HepG2 (cell line): ENCODE results near the gene ADAM8. TPM values are rescaled to one million over a fixed set of nuclear protein-coding genes. Genes with fewer than 3 reads are reported as not detected.

Experiments
- ATAC-seq: fragments of 200-7000 bp; cut with Tn5 transposase; 3 replicates; pipeline ENCODE4 v1.9.1; 2020; ENCODE audit warnings: mild to moderate bottlenecking, moderate library complexity
- BruUV-seq: library from RNA; stranded (reverse); fragments of 400-500 nt; replicated peaks from 2 replicates; lab custom pipeline; 2021; lab: Mats Ljungman, UMichigan
- CTCF ChIA-PET: fragments of 300-600 bp; formaldehyde crosslinking; extraction: SDS; loops from one replicate; lab custom pipeline; 2021; ENCODE audit warnings: low total read pairs, inconsistent platforms, low intra/inter-chr PET ratio; lab: Yijun Ruan, JAX
- POLR2A ChIA-PET: fragments of 350-600 bp; sonication (Branson Sonifier 250); formaldehyde crosslinking; loops from one replicate; lab custom pipeline; 2020; ENCODE audit warnings: antibody characterized with exemption, inconsistent platforms; lab: Yijun Ruan, JAX
- DNase-seq: peaks from one replicate; pipeline ENCODE4 v3.0.0-alpha.2; 2015; ENCODE audit warnings: low spot score
- FAIRE-seq: peaks from 3 replicates; lab custom pipeline; 2011; peaks lifted over from hg19 to GRCh38; lab: Jason Lieb, UNC
- H2AFZ ChIP-seq: one replicate; pipeline ENCODE4 v1.6.1; 2011; ENCODE audit warnings: low read length, inconsistent platforms
- H3K27ac ChIP-seq: fragments of 300-600 bp; 3 replicates; pipeline ENCODE4 v1.8.0; 2011; ENCODE audit warnings: mixed run types, mild to moderate bottlenecking, mixed read lengths, low read length, inconsistent platforms; ENCODE audit not compliant: insufficient read depth; ENCODE audit errors: extremely low read length
- H3K27me3 ChIP-seq, 2 experiments: fragments of 200-600 bp in 1 of 2; 2 replicates in 1 of 2; 3 replicates in 1 of 2; pipeline versions ENCODE4 v1.6.0 to v1.8.0; 2011; ENCODE audit warnings: low read length in 2 of 2, mild to moderate bottlenecking in 2 of 2, moderate library complexity in 2 of 2, inconsistent platforms in 1 of 2; ENCODE audit not compliant: insufficient read depth in 2 of 2, control insufficient read depth in 1 of 2
- H3K36me3 ChIP-seq, 2 experiments: fragments of 200-600 bp in 1 of 2; replicated peaks in 1 of 2; 2 replicates in 1 of 2; 3 replicates in 1 of 2; pipeline versions ENCODE4 v1.5.1 to v1.8.0; 2011; ENCODE audit warnings: low read length in 2 of 2, inconsistent platforms in 1 of 2; ENCODE audit not compliant: insufficient read depth in 2 of 2, control insufficient read depth in 1 of 2
- H3K4me1 ChIP-seq: 2 replicates; pipeline ENCODE4 v1.5.1; 2012; ENCODE audit warnings: low read length, inconsistent platforms; ENCODE audit not compliant: insufficient read depth
- H3K4me2 ChIP-seq: 2 replicates; pipeline ENCODE4 v1.6.0; 2011; ENCODE audit warnings: low read depth, low read length, inconsistent platforms
- H3K4me3 ChIP-seq, 3 experiments: fragments of 200-600 bp in 1 of 3; sonication (generic), shearing (Covaris generic) in 1 of 3; replicated peaks in 1 of 3; 2 replicates each; pipeline ENCODE4 v1.5.1; 2011 to 2016; ENCODE audit warnings: low read length in 3 of 3, inconsistent platforms in 2 of 3, low read depth in 2 of 3, mild to moderate bottlenecking in 2 of 3, control low read depth in 1 of 3, mixed read lengths in 1 of 3; ENCODE audit not compliant: insufficient read depth in 1 of 3
- H3K79me2 ChIP-seq: one replicate; pipeline ENCODE4 v1.6.1; 2011; ENCODE audit warnings: low read length, inconsistent platforms; ENCODE audit not compliant: insufficient read depth
- H3K9ac ChIP-seq: 2 replicates; pipeline ENCODE4 v1.6.0; 2011; ENCODE audit warnings: mild to moderate bottlenecking, low read depth, low read length, inconsistent platforms; ENCODE audit not compliant: insufficient read depth
- H3K9me3 ChIP-seq: 2 replicates; pipeline ENCODE4 v1.5.1; 2012; ENCODE audit warnings: mild to moderate bottlenecking, low read length
- H4K20me1 ChIP-seq: 2 replicates; pipeline ENCODE4 v1.6.0; 2011; ENCODE audit warnings: inconsistent platforms, mild to moderate bottlenecking, low read length, moderate library complexity; ENCODE audit not compliant: insufficient read depth
- AGO2 ChIP-seq: fragments of 200-400 bp; formaldehyde crosslinking; optimal IDR thresholded peaks from 2 replicates; pipeline ENCODE3; 2017; ENCODE audit warnings: mild to moderate bottlenecking, low read depth, low read length, moderate library complexity
- CBX2 ChIP-seq, 2 experiments: fragments of 200-600 bp in 1 of 2; sonication (generic); formaldehyde crosslinking in 1 of 2; IDR thresholded peaks; 2 replicates each; pipeline versions ENCODE4 v1.7.0 to v1.8.1; 2018 to 2022; ENCODE audit warnings: low read depth in 2 of 2, low read length in 1 of 2, mild to moderate bottlenecking in 1 of 2, missing genetic modification reagents in 1 of 2
- GTF2F1 ChIP-seq: fragments of 150-350 bp; IDR thresholded peaks from 2 replicates; pipeline ENCODE4 v1.6.1; 2014; ENCODE audit warnings: low read length
- KLF9 ChIP-seq: IDR thresholded peaks from 2 replicates; pipeline ENCODE4 v1.6.1; 2016; ENCODE audit warnings: low read depth
- U2AF2 ChIP-seq: fragments of 200-400 bp; formaldehyde crosslinking; IDR thresholded peaks from 2 replicates; pipeline ENCODE4 v1.6.1; 2017; ENCODE audit warnings: low read depth, mild to moderate bottlenecking, low read length
- ZC3H4 ChIP-seq: sonication (generic); formaldehyde crosslinking; IDR thresholded peaks from 2 replicates; pipeline ENCODE4 v1.4.0; 2020; ENCODE audit warnings: missing genetic modification reagents, borderline replicate concordance
- ZNF274 ChIP-seq: sonication (generic); formaldehyde crosslinking; IDR thresholded peaks from 2 replicates; pipeline ENCODE4 v1.5.1; 2020; ENCODE audit warnings: mild to moderate bottlenecking, missing genetic modification reagents
- ZNF615 ChIP-seq: sonication (generic); formaldehyde crosslinking; IDR thresholded peaks from 2 replicates; pipeline ENCODE4 v1.5.0; 2020; ENCODE audit warnings: mild to moderate bottlenecking, missing genetic modification reagents, borderline replicate concordance
- ZNF777 ChIP-seq: sonication (generic); formaldehyde crosslinking; IDR thresholded peaks from 2 replicates; pipeline ENCODE4 v1.4.0; 2020; ENCODE audit warnings: missing genetic modification reagents
- WGBS: methylation state at CpG from one replicate; pipeline ENCODE4 v1.1.6; 2017; ENCODE audit warnings: low lambda C conversion rate; 5-methylcytosine and 5-hydroxymethylcytosine counted together
- in situ Hi-C: cut with HindIII; loops from 2 replicates; pipeline ENCODE4 v1.10.0; 2017; ENCODE audit warnings: low pct_unique_long_range_greater_than_20kb; ENCODE audit not compliant: extremely low pct_ligation_motif_present
- intact Hi-C: fragments of 100-400 bp; cut with micrococcal nuclease; formaldehyde crosslinking; loops from one replicate; pipeline ENCODE4 v1.10.0; 2022; ENCODE audit not compliant: unreplicated experiment
- polyA plus RNA-seq, 8 experiments: library from polyadenylated mRNA; depleted of rRNA in 3 of 8; stranded (reverse) in 7 of 8; unstranded in 1 of 8; fragments of >200 nt; fragmentation: Illumina TruSeq in 4 of 8; extraction: Trizol in 4 of 8; gene quantifications; 2 replicates each; pipeline versions ENCODE4 v1.2.1 to v1.2.3, GENCODE V29; 2011 to 2016; ENCODE audit warnings: low read depth in 4 of 8, missing spikeins in 1 of 8, mixed read lengths in 1 of 8; ENCODE audit not compliant: insufficient read depth in 1 of 8
- total RNA-seq, 5 experiments: library from RNA; depleted of rRNA; stranded (reverse); fragments of >200 nt; fragmentation: Illumina TruSeq; extraction: Trizol; gene quantifications; 2 replicates each; pipeline ENCODE4 v1.2.3, GENCODE V29; 2016; ENCODE audit warnings: low read depth in 1 of 5
- TF ChIP-seq, protein P1 (sequence below): sonication (generic); formaldehyde crosslinking; IDR thresholded peaks from 2 replicates; pipeline ENCODE4 v1.5.1; 2020; ENCODE audit warnings: mild to moderate bottlenecking, moderate library complexity, missing genetic modification reagents
- TF ChIP-seq, protein P2 (sequence below): sonication (generic); formaldehyde crosslinking; IDR thresholded peaks from 2 replicates; pipeline ENCODE4 v1.4.0; 2020; ENCODE audit warnings: missing genetic modification reagents
- TF ChIP-seq, protein P3 (sequence below): sonication (generic); formaldehyde crosslinking; IDR thresholded peaks from 2 replicates; pipeline ENCODE4 v1.8.1; 2023; ENCODE audit warnings: mild to moderate bottlenecking, missing genetic modification reagents
- TF ChIP-seq, protein P4 (sequence below): sonication (generic); formaldehyde crosslinking; IDR thresholded peaks from 2 replicates; pipeline ENCODE4 v1.8.1; 2023; ENCODE audit warnings: mild to moderate bottlenecking, missing genetic modification reagents
- TF ChIP-seq, protein P5 (sequence below): sonication (generic); formaldehyde crosslinking; IDR thresholded peaks from 2 replicates; pipeline ENCODE4; 2020; ENCODE audit warnings: missing genetic modification reagents, mild to moderate bottlenecking, borderline replicate concordance

ADAM8 gene
- total and polyA plus RNA-seq, 2 of the 13 experiments (the other 11 are each of a cell fraction or from before 2014, with no cell fraction given), result 0.24 to 0.93 TPM

DNA sequence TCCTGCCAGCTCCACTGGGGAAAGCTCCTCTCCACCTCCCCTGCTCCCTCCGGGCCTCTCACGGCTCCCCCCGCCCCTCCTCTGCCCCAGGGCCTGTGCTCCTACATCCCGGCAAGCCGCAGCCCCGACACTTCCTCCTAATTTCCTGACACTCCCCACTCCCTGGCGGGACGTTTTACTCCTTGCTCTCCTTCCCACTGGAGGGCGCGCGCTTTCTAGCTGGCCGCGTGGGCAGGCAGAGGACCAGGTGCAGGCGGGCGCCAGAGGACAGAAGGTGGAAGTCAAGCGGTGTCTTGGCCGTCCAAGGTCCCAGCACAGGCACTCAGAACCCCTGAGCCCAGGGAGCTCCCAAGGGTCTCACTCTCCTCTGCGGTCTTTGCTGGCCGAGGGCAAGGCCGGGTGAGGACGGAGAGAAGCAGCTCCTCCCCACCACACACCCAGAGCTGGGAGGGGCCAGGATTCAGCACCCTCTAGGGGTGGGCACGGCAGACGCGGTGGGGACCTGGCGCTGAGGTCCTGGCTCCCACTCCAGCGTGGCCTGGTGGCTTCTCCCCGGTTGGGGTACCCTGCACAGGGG, 19.1 kb downstream of the ADAM8 start:
- H3K4me3 ChIP-seq, result peak overlapping the region in 2 of 3 experiments; percentile 32 to 63; a peak in 3 of 6 replicates
- peak overlapping the region; percentile 72 for H3K4me2 ChIP-seq
- ChIA-PET POLR2A (interaction anchor here (0.7 to 1.2 kb wide), 2 partner anchors 21 to 67 kb away, joined by 3 to 6 read pairs; no protein-coding TSS in a partner anchor), CTCF (no interaction called here)
- H3K79me2 ChIP-seq, result no peaks in the 10 kb centered on the region
- in situ Hi-C loops (no loop called here), intact Hi-C loops (no loop called here)
- H2AFZ ChIP-seq, result peak overlapping the region; percentile 29
- DNase-seq, result no peak
- H3K27me3 ChIP-seq, result peaks cover 13 to 63% of the 10 kb centered on the region in 2 experiments
- FAIRE-seq, result no peak
- no peaks in the 10 kb centered on the region for H3K36me3 ChIP-seq
- H4K20me1 ChIP-seq, result no peaks in the 10 kb centered on the region
- H3K27ac ChIP-seq, result no peak overlapping the region
- peaks cover 35% of the 10 kb centered on the region for H3K4me1 ChIP-seq
- WGBS, result 1% methylated on average over 25 of the region's 27 CpGs
- BruUV-seq, result no TSS peak
- no peak overlapping the region for H3K9ac ChIP-seq
- H3K9me3 ChIP-seq, result no peaks in the 10 kb centered on the region
- ATAC-seq, result peak; percentile 61
- no peak for TF ChIP-seq U2AF2
- TF ChIP-seq CBX2 (IDR thresholded peaks at IDR 0.05; ENCODE audit: low read depth, low read length), result no peak
- 0 out of 2 replicates have a peak, but pooled peaks have one; percentile 65 for TF ChIP-seq CBX2 (CRISPR knock-in tag; IDR thresholded peaks at IDR 0.05; ENCODE audit: low read depth)
- TF ChIP-seq, protein P1, sequence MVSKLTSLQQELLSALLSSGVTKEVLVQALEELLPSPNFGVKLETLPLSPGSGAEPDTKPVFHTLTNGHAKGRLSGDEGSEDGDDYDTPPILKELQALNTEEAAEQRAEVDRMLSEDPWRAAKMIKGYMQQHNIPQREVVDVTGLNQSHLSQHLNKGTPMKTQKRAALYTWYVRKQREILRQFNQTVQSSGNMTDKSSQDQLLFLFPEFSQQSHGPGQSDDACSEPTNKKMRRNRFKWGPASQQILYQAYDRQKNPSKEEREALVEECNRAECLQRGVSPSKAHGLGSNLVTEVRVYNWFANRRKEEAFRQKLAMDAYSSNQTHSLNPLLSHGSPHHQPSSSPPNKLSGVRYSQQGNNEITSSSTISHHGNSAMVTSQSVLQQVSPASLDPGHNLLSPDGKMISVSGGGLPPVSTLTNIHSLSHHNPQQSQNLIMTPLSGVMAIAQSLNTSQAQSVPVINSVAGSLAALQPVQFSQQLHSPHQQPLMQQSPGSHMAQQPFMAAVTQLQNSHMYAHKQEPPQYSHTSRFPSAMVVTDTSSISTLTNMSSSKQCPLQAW, result no peak
- TF ChIP-seq ZNF615, result no peak
- no peak for TF ChIP-seq ZC3H4 (CRISPR knock-in tag)
- TF ChIP-seq, protein P2, sequence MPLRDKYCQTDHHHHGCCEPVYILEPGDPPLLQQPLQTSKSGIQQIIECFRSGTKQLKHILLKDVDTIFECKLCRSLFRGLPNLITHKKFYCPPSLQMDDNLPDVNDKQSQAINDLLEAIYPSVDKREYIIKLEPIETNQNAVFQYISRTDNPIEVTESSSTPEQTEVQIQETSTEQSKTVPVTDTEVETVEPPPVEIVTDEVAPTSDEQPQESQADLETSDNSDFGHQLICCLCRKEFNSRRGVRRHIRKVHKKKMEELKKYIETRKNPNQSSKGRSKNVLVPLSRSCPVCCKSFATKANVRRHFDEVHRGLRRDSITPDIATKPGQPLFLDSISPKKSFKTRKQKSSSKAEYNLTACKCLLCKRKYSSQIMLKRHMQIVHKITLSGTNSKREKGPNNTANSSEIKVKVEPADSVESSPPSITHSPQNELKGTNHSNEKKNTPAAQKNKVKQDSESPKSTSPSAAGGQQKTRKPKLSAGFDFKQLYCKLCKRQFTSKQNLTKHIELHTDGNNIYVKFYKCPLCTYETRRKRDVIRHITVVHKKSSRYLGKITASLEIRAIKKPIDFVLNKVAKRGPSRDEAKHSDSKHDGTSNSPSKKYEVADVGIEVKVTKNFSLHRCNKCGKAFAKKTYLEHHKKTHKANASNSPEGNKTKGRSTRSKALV (CRISPR knock-in tag), result 0 out of 2 replicates have a peak, but pooled peaks have one; percentile 25
- TF ChIP-seq, protein P3, sequence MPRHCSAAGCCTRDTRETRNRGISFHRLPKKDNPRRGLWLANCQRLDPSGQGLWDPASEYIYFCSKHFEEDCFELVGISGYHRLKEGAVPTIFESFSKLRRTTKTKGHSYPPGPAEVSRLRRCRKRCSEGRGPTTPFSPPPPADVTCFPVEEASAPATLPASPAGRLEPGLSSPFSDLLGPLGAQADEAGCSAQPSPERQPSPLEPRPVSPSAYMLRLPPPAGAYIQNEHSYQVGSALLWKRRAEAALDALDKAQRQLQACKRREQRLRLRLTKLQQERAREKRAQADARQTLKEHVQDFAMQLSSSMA (CRISPR knock-in tag), result no peak
- TF ChIP-seq GTF2F1, result no peak
- TF ChIP-seq KLF9, result no peak
- TF ChIP-seq ZNF274 (CRISPR knock-in tag), result 0 out of 2 replicates have a peak, but pooled peaks have one; percentile 42
- TF ChIP-seq, protein P4, sequence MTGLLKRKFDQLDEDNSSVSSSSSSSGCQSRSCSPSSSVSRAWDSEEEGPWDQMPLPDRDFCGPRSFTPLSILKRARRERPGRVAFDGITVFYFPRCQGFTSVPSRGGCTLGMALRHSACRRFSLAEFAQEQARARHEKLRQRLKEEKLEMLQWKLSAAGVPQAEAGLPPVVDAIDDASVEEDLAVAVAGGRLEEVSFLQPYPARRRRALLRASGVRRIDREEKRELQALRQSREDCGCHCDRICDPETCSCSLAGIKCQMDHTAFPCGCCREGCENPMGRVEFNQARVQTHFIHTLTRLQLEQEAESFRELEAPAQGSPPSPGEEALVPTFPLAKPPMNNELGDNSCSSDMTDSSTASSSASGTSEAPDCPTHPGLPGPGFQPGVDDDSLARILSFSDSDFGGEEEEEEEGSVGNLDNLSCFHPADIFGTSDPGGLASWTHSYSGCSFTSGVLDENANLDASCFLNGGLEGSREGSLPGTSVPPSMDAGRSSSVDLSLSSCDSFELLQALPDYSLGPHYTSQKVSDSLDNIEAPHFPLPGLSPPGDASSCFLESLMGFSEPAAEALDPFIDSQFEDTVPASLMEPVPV (CRISPR knock-in tag), result no peak
- TF ChIP-seq AGO2, result no peak
- TF ChIP-seq ZNF777 (CRISPR knock-in tag), result no peak
- TF ChIP-seq, protein P5, sequence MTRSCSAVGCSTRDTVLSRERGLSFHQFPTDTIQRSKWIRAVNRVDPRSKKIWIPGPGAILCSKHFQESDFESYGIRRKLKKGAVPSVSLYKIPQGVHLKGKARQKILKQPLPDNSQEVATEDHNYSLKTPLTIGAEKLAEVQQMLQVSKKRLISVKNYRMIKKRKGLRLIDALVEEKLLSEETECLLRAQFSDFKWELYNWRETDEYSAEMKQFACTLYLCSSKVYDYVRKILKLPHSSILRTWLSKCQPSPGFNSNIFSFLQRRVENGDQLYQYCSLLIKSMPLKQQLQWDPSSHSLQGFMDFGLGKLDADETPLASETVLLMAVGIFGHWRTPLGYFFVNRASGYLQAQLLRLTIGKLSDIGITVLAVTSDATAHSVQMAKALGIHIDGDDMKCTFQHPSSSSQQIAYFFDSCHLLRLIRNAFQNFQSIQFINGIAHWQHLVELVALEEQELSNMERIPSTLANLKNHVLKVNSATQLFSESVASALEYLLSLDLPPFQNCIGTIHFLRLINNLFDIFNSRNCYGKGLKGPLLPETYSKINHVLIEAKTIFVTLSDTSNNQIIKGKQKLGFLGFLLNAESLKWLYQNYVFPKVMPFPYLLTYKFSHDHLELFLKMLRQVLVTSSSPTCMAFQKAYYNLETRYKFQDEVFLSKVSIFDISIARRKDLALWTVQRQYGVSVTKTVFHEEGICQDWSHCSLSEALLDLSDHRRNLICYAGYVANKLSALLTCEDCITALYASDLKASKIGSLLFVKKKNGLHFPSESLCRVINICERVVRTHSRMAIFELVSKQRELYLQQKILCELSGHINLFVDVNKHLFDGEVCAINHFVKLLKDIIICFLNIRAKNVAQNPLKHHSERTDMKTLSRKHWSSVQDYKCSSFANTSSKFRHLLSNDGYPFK (CRISPR knock-in tag), result no peak
